NB4 (cell line): ENCODE data around the gene ADCK1.

Experiments used
- CTCF ChIP-seq: IDR thresholded peaks from one replicate; pipeline ENCODE4 v1.5.1; 2012; ENCODE audit warnings: low read depth, low read length
- MAX ChIP-seq: IDR thresholded peaks from 2 replicates; pipeline ENCODE4 v1.6.1; 2011; ENCODE audit warnings: low read depth, low read length
- MYC ChIP-seq: IDR thresholded peaks from 2 replicates; pipeline ENCODE4 v1.6.1; 2011; ENCODE audit warnings: low read depth, low read length
- POLR2A ChIP-seq: IDR thresholded peaks from 2 replicates; pipeline ENCODE4 v1.6.1; 2011; ENCODE audit warnings: mild to moderate bottlenecking; ENCODE audit not compliant: insufficient read length; ENCODE audit errors: extremely low read depth

GRCh38 chr14:77752266-77752665, 47.6 kb upstream of the ADCK1 start:
- no peak for TF ChIP-seq CTCF
- no peak for TF ChIP-seq POLR2A
- TF ChIP-seq MAX, result no peak
- no peak for TF ChIP-seq MYC
